Rectal smooth muscle tissue (tissue), 1 donor: Measurements from ENCODE around the gene BCO1.

ENCODE experiments used
- H3K27ac ChIP-seq: one replicate; pipeline ENCODE4 v1.7.0; 2013; ENCODE audit warnings: low read depth, low read length, inconsistent platforms
- H3K27me3 ChIP-seq: one replicate; pipeline ENCODE4 v1.7.0; 2013; ENCODE audit warnings: low read length; ENCODE audit not compliant: control insufficient read depth, insufficient read depth
- H3K36me3 ChIP-seq: one replicate; pipeline ENCODE4 v1.7.0; 2013; ENCODE audit warnings: low read length; ENCODE audit not compliant: control insufficient read depth, insufficient read depth
- H3K4me1 ChIP-seq: one replicate; pipeline ENCODE4 v1.7.0; 2013; ENCODE audit warnings: low read length; ENCODE audit not compliant: control insufficient read depth, insufficient read depth
- H3K4me3 ChIP-seq: one replicate; pipeline ENCODE4 v1.7.0; 2013; ENCODE audit warnings: low read length
- H3K9ac ChIP-seq: one replicate; pipeline ENCODE4 v1.7.0; 2013; ENCODE audit warnings: low read length

Gene BCO1

DNA sequence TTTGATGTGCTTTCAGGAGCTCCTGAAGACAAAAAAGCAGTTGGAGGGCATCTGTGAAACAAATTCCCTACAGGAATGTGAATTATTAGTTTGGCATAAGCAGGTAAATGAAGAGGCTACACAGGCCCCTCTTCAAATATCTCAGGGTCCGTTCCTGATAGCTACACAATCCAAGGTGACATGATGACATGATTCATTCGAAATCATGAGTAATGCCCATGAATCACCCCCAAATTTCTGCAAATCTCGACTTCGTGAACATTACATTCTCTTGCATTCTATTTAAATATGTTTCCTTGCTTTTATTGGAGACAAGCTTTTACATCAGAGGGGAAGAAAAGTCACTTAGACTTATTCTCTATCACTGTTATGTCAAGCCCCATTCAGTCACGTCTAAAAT lies 98.6 kb downstream of the BCO1 start:
- no peak overlapping the region for H3K4me3 ChIP-seq
- H3K9ac ChIP-seq: no peak overlapping the region
- H3K27ac ChIP-seq: no peak overlapping the region
- no peaks in the 10 kb centered on the region for H3K36me3 ChIP-seq
- H3K27me3 ChIP-seq: no peaks in the 10 kb centered on the region
- H3K4me1 ChIP-seq: no peaks in the 10 kb centered on the region
